ENCODE data around the gene REM2.
"Not testable (repeated sequence)": the region's sequence is repeated elsewhere in the genome, so short reads cannot be mapped to it uniquely, and the experiment has no call there.

REM2 gene

DNA sequence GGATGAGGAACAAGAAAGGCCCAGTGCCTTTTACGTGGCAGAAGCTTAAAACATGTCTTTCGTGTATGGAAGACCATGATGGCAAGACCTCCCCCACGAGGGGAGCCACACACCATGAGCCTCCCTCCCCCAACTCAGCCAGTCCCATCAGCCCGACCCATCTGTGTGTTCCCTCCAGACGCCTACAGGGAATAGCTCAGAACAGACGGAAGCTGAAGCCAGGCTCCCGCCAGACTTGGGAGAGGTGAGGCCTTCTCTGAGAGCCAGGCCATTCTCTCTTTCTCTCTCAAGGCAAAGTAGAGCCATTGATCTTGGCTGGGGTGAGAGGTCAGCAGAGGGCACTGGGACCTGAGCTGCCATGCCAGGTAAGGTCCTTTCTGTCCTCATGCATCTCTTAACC is 9.5 kb downstream of the REM2 start:
- no peak for DNase-seq (ENCODE audit: extremely low spot score, insufficient read length, low read depth)
- no peak for FAIRE-seq

DNA sequence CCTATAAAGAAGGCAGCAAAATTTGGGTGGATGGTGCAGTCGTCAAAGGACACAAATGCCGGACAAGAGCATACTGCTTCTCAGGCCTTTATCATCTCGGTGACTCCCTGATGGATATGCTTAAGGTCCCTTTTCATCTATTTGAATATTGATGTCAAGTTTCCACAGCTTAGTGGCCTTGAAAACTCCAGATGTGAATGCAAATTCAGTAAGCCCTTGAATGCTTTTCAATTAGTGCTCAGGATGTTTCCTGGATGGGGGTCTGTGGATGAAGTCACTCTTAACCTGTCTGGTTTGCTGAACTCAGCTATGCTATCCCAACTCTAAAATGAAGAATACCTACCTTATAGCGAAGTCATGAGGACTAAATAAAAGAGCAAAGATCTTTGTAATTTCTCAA is 10.7 kb downstream of the REM2 start:
- no peak for DNase-seq (ENCODE audit: extremely low spot score, insufficient read length, low read depth)
- FAIRE-seq, result no peak

DNA sequence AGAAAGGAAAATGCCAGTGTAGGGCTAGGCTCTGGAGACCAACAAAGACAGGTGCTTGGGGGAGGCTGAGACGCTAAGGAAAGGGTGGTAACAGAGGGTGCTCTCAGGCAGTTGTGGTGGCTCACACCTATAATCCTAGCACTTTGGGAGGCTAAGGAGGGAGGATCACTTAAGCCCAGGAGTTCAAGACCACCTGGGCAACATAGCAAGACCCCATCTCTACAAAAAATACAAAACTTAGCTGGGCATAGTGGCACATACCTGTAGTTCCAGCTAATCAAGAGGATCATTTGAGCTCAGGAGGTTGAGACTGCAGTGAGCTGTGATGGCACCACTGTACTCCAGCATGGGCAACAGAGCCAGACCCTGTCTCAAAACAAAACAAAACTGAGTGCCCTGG is 12.4 kb downstream of the REM2 start:
- DNase-seq (ENCODE audit: extremely low spot score, insufficient read length, low read depth) (no peak), FAIRE-seq (no peak)

DNA sequence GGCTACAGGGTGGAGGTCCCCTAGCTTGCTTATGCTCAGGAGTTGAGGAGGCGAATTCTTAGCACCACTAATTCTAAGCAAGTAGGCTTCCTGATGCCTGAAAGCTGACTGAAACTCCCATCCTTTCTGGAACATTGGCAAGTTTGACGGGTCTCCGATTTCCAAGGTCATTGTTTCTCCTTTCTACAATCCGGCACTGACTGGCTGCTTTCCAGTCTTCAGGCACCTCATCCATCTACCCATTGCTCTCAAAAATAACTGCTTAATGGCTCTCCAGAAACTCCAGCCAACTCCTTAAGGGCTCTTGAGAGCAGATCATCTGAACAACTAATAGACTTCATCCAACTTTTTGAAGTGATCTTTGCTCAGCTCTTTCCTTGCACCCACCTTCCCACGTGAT is 13.3 kb downstream of the REM2 start:
- FAIRE-seq (no peak), DNase-seq (ENCODE audit: extremely low spot score, insufficient read length, low read depth) (no peak)

DNA sequence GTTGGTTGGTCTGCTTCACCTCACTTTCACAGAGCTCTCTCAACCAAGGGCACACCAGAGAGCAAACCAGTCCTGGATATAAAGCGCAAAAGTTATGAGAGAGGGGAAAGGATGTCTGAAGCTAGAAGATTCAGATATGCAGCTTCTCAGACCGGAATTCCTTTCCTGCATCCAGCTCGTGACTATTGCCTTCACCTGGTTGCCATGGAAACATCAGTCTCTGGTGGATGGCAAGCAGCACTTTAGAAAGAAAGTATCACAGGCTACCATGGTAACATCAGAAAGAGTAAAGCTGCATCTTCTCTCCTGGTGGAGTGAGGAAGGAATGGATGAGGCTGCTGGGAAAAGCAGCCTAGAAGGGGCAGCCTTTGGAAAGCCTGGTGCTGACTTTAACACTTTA is 13.7 kb downstream of the REM2 start:
- DNase-seq (ENCODE audit: extremely low spot score, insufficient read length, low read depth) (no peak), FAIRE-seq (no peak)

DNA sequence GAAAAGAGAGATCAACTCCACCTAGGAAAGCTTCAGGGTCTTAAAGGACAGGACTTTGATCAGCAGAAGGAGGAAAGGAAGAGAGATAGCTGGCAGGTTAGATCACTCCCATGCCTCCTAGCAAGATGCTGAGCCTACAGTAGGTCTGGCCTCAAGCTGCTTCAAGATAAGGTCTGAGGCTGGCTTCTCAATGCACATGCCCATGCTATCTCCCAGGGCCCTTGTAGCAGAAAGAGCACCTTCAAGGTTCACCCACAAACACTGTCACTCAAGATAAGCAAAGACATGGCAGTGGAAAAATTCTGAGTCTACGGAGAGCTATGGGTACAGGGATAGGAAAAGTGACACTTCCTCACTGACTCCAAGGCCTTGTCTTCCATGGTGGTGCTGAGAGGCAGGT is 14.3 kb downstream of the REM2 start:
- FAIRE-seq, result no peak
- no peak for DNase-seq (ENCODE audit: extremely low spot score, insufficient read length, low read depth)

DNA sequence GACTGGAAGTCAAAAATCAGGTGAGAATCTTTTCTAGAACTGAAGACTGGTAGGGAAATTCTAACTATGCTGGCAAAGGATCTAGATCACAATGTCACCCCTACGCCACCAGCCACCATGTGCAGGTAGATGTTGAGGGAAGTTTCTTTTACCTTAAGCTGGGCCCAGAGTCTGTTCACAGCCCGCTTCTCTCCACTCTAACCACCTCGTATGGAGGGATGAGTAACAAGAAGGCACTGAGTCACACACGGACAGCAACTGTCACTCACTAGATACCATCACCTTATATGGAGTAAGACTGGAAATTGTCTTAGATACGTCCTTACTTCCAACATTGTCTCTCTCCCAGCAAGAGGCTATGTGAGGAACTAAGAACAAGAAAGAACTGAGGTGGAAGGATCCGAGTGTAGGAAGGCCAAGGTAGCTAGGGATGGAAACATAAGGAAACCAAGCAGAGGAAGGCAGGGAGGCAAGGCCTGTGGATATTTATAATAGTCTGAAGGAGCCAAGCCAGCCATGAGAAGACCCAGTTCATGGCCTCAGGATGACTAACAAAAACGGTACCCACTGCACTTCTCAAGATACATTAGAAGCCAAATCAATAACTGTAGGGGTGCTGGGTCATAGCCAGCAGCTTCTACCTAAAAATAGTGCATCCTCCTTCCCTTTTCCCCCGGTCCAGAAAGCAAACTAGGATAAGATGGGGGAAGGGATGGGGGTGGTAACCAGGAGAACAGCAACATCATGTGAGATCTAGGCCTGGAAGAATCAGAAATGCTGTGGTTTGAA is 15.5 kb downstream of the REM2 start:
- no peak for DNase-seq (ENCODE audit: extremely low spot score, insufficient read length, low read depth)
- no peak for FAIRE-seq

DNA sequence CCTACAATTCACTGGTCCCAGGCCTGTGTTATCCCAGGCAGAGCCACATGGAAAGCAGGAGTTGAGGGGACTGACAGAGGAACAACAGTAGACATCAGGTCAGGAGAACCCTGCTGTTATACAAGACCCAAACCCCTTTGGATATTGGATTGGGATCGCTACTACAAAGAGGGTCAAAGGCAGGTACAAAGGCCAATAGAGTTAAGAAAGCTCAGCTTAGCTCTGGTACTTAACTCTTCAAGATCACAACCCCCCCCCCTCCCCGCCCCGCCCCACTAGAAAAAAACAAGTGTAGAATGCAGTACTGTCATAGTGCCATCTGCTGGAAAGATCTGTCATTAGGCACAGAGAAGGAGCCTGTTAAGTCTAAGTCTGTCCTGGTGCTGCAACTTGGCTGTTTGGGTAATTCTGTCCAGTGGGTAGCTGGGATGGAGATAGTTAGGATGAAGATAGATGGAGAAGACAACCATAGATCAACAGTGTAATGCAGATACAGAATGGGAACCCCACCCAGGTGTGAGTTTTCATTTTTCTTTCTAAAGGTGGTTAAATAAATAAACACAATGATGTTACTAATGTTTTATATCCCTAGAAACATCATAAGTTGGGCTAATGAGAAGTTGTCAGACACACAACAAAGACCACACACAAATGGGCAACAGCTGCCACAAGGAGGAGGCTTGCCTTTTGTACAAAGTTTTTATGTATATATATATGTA is 17.2 kb downstream of the REM2 start:
- FAIRE-seq, result peak; percentile 77

DNA sequence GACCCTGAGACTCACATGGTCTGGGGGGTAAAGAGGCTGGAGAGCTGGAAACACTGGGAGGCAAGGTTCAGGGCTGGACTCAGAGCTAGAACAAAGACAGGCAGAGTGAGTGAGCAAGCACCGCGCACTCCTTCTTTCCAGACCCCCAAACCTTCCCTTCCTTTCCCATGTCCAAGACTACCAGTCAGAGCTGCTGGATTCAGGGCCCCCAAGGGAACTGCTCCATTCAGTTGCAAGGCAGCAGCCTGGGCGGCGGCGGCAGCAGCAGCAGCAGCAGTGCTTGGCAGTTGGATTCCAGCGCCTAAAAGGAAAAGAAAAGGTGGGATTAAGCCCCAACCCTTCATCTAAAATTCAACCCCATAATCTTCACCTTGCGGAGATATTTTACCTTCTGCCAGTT is 18.8 kb downstream of the REM2 start:
- DNase-seq (ENCODE audit: extremely low spot score, insufficient read length, low read depth) (no peak), FAIRE-seq (no peak)

More for the DNA sequence above, 17.2 kb downstream of the REM2 start:
- peak; percentile 22 for DNase-seq (ENCODE audit: extremely low spot score, insufficient read length, low read depth)

DNA sequence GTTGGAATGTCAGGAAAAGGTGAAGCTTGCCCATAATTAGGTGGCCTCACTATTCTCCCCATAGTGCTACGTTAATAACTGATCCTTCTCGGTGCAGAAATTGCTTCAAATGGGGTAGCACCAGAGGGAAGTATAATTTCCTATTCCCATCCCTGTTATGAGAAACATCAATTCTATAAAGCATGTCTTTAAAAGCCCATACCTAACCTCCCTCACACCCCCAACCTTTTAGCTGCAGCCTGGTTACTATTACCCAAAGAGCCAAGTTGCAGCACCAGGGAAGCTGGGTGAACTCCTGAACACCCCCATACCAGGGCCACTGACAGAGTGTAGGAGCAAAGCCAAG is 20.7 kb downstream of the REM2 start:
- FAIRE-seq (no peak), DNase-seq (ENCODE audit: extremely low spot score, insufficient read length, low read depth) (no peak)

DNA sequence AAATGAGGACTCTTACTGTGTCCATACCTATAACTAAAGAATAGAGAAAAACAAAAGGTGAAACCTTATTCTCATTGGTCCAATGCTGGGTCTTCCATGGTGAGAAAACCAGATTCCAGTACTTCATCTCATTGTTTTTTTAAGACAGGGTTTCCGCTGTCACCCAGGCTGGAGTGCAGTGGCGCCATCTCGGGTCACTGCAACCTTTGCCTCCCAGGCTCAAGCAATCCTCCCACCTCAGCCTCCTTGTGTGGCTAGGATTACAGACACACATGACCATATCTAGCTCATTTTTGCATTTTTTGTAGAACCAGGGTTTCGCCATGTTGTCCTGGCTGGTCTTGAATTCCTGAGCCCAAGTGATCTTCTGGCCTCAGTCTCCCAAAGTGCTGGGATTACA is 22.6 kb downstream of the REM2 start:
- DNase-seq (ENCODE audit: extremely low spot score, insufficient read length, low read depth), result no peak
- FAIRE-seq, result no peak

DNA sequence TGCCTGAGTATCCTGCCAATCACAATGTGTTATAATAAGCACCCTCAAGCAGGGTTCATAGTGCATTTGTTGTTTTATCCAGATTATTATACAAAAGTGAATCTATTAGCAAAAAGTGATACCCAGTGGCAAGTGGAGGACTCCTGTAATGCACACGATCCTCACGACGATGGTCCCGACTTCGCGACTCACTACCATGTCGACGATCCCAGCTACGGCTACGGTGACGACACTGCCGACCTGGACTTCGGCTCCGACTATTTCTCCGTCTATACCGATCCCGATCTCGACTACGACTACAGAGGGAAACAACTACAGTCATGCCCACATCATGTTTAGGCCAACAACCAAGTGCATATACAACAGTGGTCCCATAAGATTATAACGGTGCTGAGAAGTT is 23.1 kb downstream of the REM2 start:
- FAIRE-seq (no peak), DNase-seq (ENCODE audit: extremely low spot score, insufficient read length, low read depth) (no peak)

DNA sequence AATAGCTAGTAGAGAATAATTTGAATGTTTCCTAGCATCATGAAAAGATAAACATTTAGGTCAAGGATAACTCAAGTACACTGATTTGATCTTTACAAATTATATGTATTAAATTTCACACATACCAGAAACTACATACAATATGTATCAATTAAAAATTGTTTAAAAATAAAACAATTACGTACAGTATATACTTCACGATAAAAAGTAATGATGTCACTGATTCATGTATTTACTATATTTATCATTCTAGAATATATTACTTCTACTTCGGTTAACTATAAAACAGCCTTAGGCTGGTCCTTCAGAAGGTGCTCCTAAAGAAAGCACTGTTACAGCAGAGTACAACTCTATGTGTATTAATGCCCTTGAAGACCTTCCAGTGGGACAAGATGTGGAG is 24.4 kb downstream of the REM2 start:
- FAIRE-seq (no peak), DNase-seq (ENCODE audit: extremely low spot score, insufficient read length, low read depth) (no peak)

DNA sequence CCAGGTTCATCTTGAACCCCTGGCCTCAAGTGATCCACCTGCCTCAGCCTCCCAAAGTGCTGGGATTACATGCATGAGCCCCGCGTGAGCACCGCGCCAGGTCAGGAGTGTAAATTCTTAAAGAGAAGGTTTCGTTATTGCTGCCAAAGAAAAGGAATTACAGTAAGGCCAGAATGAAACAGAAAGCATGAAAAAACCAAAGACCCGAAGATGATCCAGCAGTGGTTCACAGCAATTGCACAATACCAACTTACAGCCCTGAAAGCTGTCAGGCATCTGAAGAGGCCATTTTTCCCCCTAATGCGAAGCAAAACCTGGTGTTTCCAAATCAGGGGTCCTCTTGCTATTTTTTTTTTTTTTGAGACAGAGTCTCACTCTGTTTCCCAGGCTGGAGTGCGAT is 25.6 kb downstream of the REM2 start:
- DNase-seq (ENCODE audit: extremely low spot score, insufficient read length, low read depth) (no peak), FAIRE-seq (no peak)

DNA sequence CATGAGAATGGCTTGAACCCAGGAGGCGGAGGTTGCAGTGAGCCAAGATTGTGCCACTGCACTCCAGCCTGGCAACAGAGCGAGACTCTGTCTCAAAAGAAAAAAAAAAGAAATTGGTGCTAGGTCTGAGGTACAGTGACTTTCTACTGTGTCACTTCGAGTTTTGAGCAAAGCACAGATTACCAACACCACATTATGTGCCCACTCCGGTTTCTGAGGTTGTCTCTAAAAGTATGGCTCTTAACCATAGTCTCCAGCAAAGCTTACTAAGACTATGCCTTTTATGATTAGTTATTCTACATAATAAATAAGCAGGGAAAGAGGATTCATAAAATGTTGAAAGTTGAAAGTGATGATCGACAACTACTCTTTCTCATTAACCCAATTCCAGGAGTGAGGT is 27.9 kb downstream of the REM2 start:
- DNase-seq (ENCODE audit: extremely low spot score, insufficient read length, low read depth), result no peak
- FAIRE-seq, result no peak

DNA sequence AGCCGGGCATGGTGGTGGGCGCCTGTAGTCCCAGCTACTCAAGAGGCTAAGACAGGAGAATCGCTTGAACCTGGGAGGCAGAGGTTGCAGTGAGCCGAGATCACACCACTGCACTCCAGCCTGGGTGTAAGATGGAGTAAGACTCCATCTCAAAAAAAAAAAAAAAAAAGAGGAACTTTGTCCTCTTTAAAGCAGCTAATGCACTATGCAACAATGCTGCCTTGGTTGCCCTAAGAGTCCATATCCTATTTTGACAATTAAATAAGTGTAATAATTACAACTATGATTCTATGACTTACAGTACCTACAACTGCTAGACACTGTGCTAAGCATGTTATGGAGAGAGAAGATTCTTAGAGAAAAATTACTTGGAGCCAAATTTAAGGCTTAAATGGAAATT is 31.8 kb downstream of the REM2 start:
- not testable (repeated sequence) for DNase-seq (ENCODE audit: extremely low spot score, insufficient read length, low read depth); FAIRE-seq

DNA sequence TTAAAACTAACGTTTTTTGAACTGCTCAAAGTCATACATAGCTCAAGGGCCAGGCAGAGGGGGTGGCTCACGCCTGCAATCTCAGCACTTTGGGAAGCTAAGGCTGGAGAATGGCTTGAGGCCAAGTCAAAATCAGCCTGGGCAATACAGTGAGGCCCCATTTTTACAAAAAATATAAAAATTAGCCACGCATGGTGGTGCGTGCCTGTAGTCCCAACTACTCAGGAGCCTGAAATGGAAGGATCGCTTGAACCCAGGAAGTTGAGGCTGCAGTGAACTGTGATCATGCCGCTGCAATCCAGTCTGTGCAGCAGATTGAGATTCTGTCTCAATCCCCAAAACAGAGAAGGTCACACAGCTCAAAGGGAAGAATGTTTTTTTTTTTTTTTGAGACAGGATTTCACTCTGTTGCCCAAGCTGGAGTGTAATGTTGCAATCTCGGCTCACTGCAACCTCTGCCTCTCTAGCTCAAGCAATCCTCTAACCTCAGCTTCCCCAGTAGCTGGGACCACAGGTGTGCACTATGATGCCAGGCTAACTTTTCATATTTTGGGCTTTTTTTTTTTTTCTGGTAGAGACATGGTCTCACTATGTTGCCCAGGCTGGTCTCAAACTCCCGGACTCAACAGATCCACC is 33.0 kb downstream of the REM2 start:
- FAIRE-seq (no peak), DNase-seq (ENCODE audit: extremely low spot score, insufficient read length, low read depth) (no peak)

DNA sequence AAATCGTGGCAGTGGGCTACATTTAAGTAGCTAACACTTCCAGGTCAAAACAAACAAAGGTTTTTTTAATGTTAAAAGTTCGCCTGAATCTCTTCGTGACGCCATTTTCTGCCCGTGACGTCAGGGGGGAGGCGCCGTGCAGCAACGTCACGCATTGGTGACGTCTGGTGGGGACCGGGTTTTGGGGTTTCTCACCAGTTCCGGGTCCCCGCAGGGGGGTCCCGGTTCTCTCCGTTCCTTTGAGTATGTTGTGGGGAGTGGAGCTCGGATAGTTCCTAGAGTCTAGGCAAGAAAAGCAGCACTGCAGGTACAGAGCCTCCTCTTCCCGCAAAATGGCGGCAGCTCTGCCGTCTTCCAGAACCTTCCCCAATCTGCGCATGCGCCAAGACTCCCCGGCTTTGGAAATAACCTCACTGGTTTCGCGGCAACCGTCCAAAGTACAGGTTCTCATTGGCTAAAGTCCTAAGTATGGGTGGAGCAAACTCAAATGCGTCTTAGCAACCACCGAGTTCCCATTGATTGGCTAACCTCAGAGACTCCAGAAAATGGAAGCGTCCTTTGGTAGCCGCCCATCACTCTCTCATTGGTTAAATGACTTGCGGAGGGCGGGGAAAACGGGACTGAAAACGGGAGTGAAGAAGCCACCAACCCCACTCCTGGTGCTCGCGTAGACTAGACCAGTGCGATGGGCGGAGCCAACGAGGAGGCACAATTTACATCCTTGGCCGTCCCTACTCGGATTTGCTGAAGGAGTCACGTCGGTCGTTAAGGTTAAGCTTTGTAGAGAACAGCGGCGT is 36.0 kb downstream of the REM2 start, which contains the start of gene RBM23:
Gene RBM23, minus strand, starts transcription at position 346 of the 797 bp plus-strand sequence.
- DNase-seq (ENCODE audit: extremely low spot score, insufficient read length, low read depth), result peak; percentile 79
- FAIRE-seq, result peak; percentile 98

DNA sequence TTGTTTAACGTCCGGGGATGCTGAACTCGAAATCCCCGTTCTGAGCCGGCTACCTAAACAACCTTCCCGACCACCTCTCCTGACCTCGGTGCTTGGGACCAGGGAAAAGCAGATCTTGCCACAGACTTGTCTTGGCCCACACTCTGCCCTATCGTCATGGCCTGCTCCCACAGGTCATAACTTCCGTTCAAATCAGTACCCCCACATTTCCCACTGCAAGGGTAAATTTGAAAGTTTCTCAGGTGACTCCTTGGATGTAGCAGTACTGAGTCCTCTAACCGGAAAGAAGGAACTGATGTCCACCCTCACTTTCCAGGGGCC is 36.5 kb downstream of the REM2 start:
- FAIRE-seq (no peak), DNase-seq (ENCODE audit: extremely low spot score, insufficient read length, low read depth) (no peak)

DNA sequence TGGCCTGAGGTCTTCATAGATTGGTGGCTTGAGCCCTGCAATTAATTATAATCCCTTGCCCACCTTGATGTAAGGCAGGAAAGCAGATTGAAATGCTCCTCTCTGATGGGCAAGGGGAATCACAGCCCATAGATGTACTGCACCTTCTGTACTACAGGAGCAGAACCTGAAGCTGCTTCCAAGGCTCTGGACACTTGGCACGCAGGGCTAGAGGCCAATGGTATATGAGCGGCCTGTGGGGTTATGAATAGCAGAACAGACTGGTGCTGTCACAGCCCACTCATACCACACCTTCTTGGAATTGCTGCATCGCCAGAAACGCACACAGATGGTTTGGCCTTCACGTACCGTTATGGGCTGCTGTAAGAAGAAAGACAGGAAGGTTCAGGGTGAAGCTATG is 37.7 kb downstream of the REM2 start:
- DNase-seq (ENCODE audit: extremely low spot score, insufficient read length, low read depth) (no peak), FAIRE-seq (no peak)

DNA sequence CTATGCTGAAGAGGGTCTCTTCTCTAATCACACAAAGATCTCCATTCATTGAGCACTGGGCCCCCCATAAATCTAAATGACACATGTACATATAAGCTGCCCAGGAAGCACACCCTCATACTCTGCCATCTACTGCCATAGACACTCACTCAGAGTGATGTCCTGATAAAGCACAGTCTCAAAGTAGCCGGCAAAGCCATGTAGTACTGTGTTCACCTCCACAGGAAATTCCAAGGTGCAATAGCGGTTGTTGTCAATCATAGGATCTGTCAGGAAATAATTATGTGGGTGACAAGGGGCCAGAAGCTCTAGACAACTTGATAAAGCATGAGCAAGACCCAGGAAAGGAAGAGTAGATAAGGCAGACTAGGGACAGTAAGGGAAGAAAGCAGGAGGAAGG is 39.3 kb downstream of the REM2 start:
- FAIRE-seq, result no peak
- DNase-seq (ENCODE audit: extremely low spot score, insufficient read length, low read depth), result no peak
